Trophoblast cell (in vitro differentiated cells and primary cell): Measurements from ENCODE around the gene ATG13.

Source experiments
- DNase-seq, 2 donors: peaks; one replicate each; pipeline ENCODE4 v3.0.0-alpha.2; 2016
- H2AFZ ChIP-seq: 2 replicates; pipeline ENCODE4 v1.6.1; 2013; ENCODE audit warnings: low read length, moderate library complexity, mild to moderate bottlenecking; ENCODE audit not compliant: insufficient read depth, poor library complexity
- H2AK5ac ChIP-seq: 2 replicates; pipeline ENCODE4 v1.6.1; 2013; ENCODE audit warnings: mild to moderate bottlenecking, low read length
- H2BK120ac ChIP-seq: 2 replicates; pipeline ENCODE4 v1.6.1; 2013; ENCODE audit warnings: low read length, mild to moderate bottlenecking, moderate library complexity; ENCODE audit not compliant: insufficient read depth, poor library complexity
- H2BK12ac ChIP-seq: 2 replicates; pipeline ENCODE4 v1.6.1; 2013; ENCODE audit warnings: mild to moderate bottlenecking, low read length, moderate library complexity
- H2BK5ac ChIP-seq: 2 replicates; pipeline ENCODE4 v1.6.1; 2013; ENCODE audit warnings: low read length, low read depth, moderate library complexity, mild to moderate bottlenecking; ENCODE audit not compliant: poor library complexity
- H3K14ac ChIP-seq: 2 replicates; pipeline ENCODE4 v1.6.1; 2013; ENCODE audit warnings: mild to moderate bottlenecking, low read length
- H3K18ac ChIP-seq: 2 replicates; pipeline ENCODE4 v1.6.1; 2013; ENCODE audit warnings: mild to moderate bottlenecking, low read length
- H3K23ac ChIP-seq: 2 replicates; pipeline ENCODE4 v1.6.1; 2013; ENCODE audit warnings: low read length
- H3K27ac ChIP-seq: 2 replicates; pipeline ENCODE4 v1.5.1; 2013; ENCODE audit warnings: low read depth, mild to moderate bottlenecking, inconsistent platforms, low read length, moderate library complexity
- H3K27me3 ChIP-seq: 2 replicates; pipeline ENCODE4 v1.6.1; 2013; ENCODE audit warnings: inconsistent platforms, mild to moderate bottlenecking, low read length, moderate library complexity; ENCODE audit not compliant: insufficient read depth
- H3K36me3 ChIP-seq, 2 experiments: 1 replicate in 1 of 2; 2 replicates in 1 of 2; pipeline ENCODE4 v1.6.1; 2013; ENCODE audit warnings: low read length in 2 of 2, mild to moderate bottlenecking in 2 of 2, moderate library complexity in 1 of 2; ENCODE audit not compliant: insufficient read depth in 2 of 2, control insufficient read depth in 1 of 2
- H3K4ac ChIP-seq: 2 replicates; pipeline ENCODE4 v1.6.1; 2013; ENCODE audit warnings: low read depth, mild to moderate bottlenecking, low read length, moderate library complexity
- H3K4me1 ChIP-seq, 2 experiments: 1 replicate in 1 of 2; 2 replicates in 1 of 2; pipeline ENCODE4 v1.6.1; 2013; ENCODE audit warnings: low read length in 2 of 2, mild to moderate bottlenecking in 2 of 2, moderate library complexity in 1 of 2; ENCODE audit not compliant: insufficient read depth in 2 of 2, control insufficient read depth in 1 of 2
- H3K4me2 ChIP-seq: 2 replicates; pipeline ENCODE4 v1.6.1; 2013; ENCODE audit warnings: inconsistent platforms, mild to moderate bottlenecking, low read length, moderate library complexity
- H3K4me3 ChIP-seq: 2 replicates; pipeline ENCODE4 v1.5.1; 2013; ENCODE audit warnings: mild to moderate bottlenecking, low read depth, low read length, inconsistent platforms
- H3K79me1 ChIP-seq: one replicate; pipeline ENCODE4 v1.6.1; 2013; ENCODE audit warnings: low read length
- H3K79me2 ChIP-seq: 2 replicates; pipeline ENCODE4 v1.6.1; 2013; ENCODE audit warnings: low read length, mild to moderate bottlenecking; ENCODE audit not compliant: control insufficient read depth, insufficient read depth, poor library complexity
- H3K9ac ChIP-seq: 2 replicates; pipeline ENCODE4 v1.6.1; 2013; ENCODE audit warnings: mild to moderate bottlenecking, low read length
- H3K9me3 ChIP-seq: 2 replicates; pipeline ENCODE4 v1.6.1; 2013; ENCODE audit warnings: low read depth, mild to moderate bottlenecking, control low read depth, inconsistent platforms, low read length; ENCODE audit not compliant: insufficient read depth
- H4K12ac ChIP-seq: 2 replicates; pipeline ENCODE4 v1.6.1; 2013; ENCODE audit warnings: low read depth, mild to moderate bottlenecking, low read length, moderate library complexity
- H4K8ac ChIP-seq: 2 replicates; pipeline ENCODE4 v1.6.1; 2013; ENCODE audit warnings: low read depth, mild to moderate bottlenecking, low read length, moderate library complexity
- H4K91ac ChIP-seq: one replicate; pipeline ENCODE4 v1.6.1; 2013; ENCODE audit warnings: low read depth, mild to moderate bottlenecking, low read length, moderate library complexity
- WGBS: extraction: QIAGEN DNeasy Blood & Tissue Kit; methylation state at CpG from one replicate; pipeline ENCODE4 v1.1.7; 2013; ENCODE audit warnings: missing lambda C conversion rate; ENCODE audit not compliant: insufficient read length, insufficient coverage; ENCODE audit errors: extremely low coverage; 5-methylcytosine and 5-hydroxymethylcytosine counted together

Gene ATG13

GRCh38 chr11:46722566-46723358 is 105.4 kb downstream of the ATG13 start:
- Histone ChIP-seq H3K9me3 (no peaks in the 10 kb centered on the region), H4K91ac (no peak overlapping the region), H2BK120ac (no peak overlapping the region), H2BK5ac (no peak overlapping the region), H4K12ac (no peak overlapping the region), H2AFZ (no peak overlapping the region), H3K79me2 (no peaks in the 10 kb centered on the region), H3K36me3 (no peaks in the 10 kb centered on the region), H3K79me1 (no peaks in the 10 kb centered on the region), H3K4me2 (no peak overlapping the region), H3K4ac (no peak overlapping the region), H3K27ac (no peak overlapping the region), H4K8ac (no peak overlapping the region), H2BK12ac (no peak overlapping the region), H3K14ac (no peak overlapping the region), H3K4me1 (peaks cover 10 to 13% of the 10 kb centered on the region in 2 experiments), H3K27me3 (no peaks in the 10 kb centered on the region), H3K9ac (no peak overlapping the region), H3K4me3 (no peak overlapping the region), H3K23ac (no peak overlapping the region), H3K18ac (no peak overlapping the region), H2AK5ac (no peak overlapping the region)
- WGBS = no CpG with 5 or more reads among the region's 11 CpGs
- DNase-seq = no peak

- no peak overlapping the region for H3K23ac ChIP-seq
- no peaks in the 10 kb centered on the region for H3K79me1 ChIP-seq
- H3K4me2 ChIP-seq = no peak overlapping the region
- no CpG with 5 or more reads among the region's 8 CpGs for WGBS
- no peak overlapping the region for H3K4ac ChIP-seq
- DNase-seq = no peak
- H4K12ac ChIP-seq = no peak overlapping the region
- no peak overlapping the region for H3K27ac ChIP-seq
- H3K14ac ChIP-seq = no peak overlapping the region
- H2BK120ac ChIP-seq = no peak overlapping the region
- H3K18ac ChIP-seq = no peak overlapping the region
- no peak overlapping the region for H3K9ac ChIP-seq
- peaks cover 6 to 9% of the 10 kb centered on the region in 2 experiments for H3K4me1 ChIP-seq
- no peak overlapping the region for H2BK5ac ChIP-seq
- H4K91ac ChIP-seq = no peak overlapping the region
- no peak overlapping the region for H2AK5ac ChIP-seq
- H4K8ac ChIP-seq = no peak overlapping the region
- H2AFZ ChIP-seq = no peak overlapping the region
- H3K4me3 ChIP-seq = no peak overlapping the region
- no peaks in the 10 kb centered on the region for H3K9me3 ChIP-seq
- no peaks in the 10 kb centered on the region for H3K79me2 ChIP-seq
- no peaks in the 10 kb centered on the region for H3K27me3 ChIP-seq
- H3K36me3 ChIP-seq = no peaks in the 10 kb centered on the region
- no peak overlapping the region for H2BK12ac ChIP-seq
Observed at GRCh38 chr11:46723359-46723680, 106.0 kb downstream of the ATG13 start.

- H3K27ac ChIP-seq = no peak overlapping the region
- no peak overlapping the region for H3K14ac ChIP-seq
- no peaks in the 10 kb centered on the region for H3K9me3 ChIP-seq
- no peak overlapping the region for H4K12ac ChIP-seq
- no peak overlapping the region for H3K23ac ChIP-seq
- H3K4me1 ChIP-seq = peaks cover 4 to 7% of the 10 kb centered on the region in 2 experiments
- no peak overlapping the region for H2BK12ac ChIP-seq
- no peaks in the 10 kb centered on the region for H3K79me2 ChIP-seq
- H2AFZ ChIP-seq = no peak overlapping the region
- H4K8ac ChIP-seq = no peak overlapping the region
- H4K91ac ChIP-seq = no peak overlapping the region
- no peaks in the 10 kb centered on the region for H3K27me3 ChIP-seq
- no peak overlapping the region for H3K9ac ChIP-seq
- H3K4me3 ChIP-seq = no peak overlapping the region
- WGBS = no CpG with 5 or more reads among the region's 8 CpGs
- no peak overlapping the region for H3K4ac ChIP-seq
- H2BK5ac ChIP-seq = no peak overlapping the region
- no peaks in the 10 kb centered on the region for H3K79me1 ChIP-seq
- no peak overlapping the region for H2BK120ac ChIP-seq
- H3K4me2 ChIP-seq = no peak overlapping the region
- no peak overlapping the region for H3K18ac ChIP-seq
- H3K36me3 ChIP-seq = no peaks in the 10 kb centered on the region
- H2AK5ac ChIP-seq = no peak overlapping the region
- DNase-seq = peak in 1 of 2 donors; percentile 18
Observed at GRCh38 chr11:46724088-46724487, 106.7 kb downstream of the ATG13 start.
